Measurements from ENCODE around the gene TSHZ1. TPM values are rescaled to one million over a fixed set of nuclear protein-coding genes. Genes with fewer than 3 reads are reported as not detected.
A peak's percentile ranks its signal among the peaks of the same experiment; 100 is the strongest.

The TSHZ1 gene
- total and polyA plus RNA-seq, 5 donors from 2014 or later, result 1.1 to 16.4 (median 1.5) TPM

- no peak overlapping the region for H3K4me3 Mint-ChIP-seq
- Histone ChIP-seq H3K27me3 (ENCODE audit: control insufficient read depth, insufficient read depth, low read length) (no peaks in the 10 kb centered on the region), H3K27ac (ENCODE audit: insufficient read depth, low read length, poor library complexity, severe bottlenecking) (no peak overlapping the region), H3K9me3 (ENCODE audit: control insufficient read depth in 2 of 2, low read length in 2 of 2) (no peaks in the 10 kb centered on the region), H3K4me1 (ENCODE audit: control insufficient read depth, insufficient read depth, low read length, poor library complexity, severe bottlenecking) (no peaks in the 10 kb centered on the region), H3K4me3 (ENCODE audit: low read depth, low read length) (no peak overlapping the region), H3K36me3 (ENCODE audit: control insufficient read depth, insufficient read depth, low read length) (peaks cover 9% of the 10 kb centered on the region)
- DNase-seq (no peak), ATAC-seq (ENCODE audit: low read depth in 2 of 2) (no peak)
- H3K36me3 Mint-ChIP-seq, result peaks cover 11% of the 10 kb centered on the region
- peaks cover 15 to 38% (median 29%) of the 10 kb centered on the region in 4 donors for H3K4me1 Mint-ChIP-seq
- H3K27me3 Mint-ChIP-seq, result peaks cover 4% of the 10 kb centered on the region
- H3K9me3 Mint-ChIP-seq, result no peaks in the 10 kb centered on the region
- no peak overlapping the region for H3K27ac Mint-ChIP-seq
These were observed 17.1 kb downstream of the TSHZ1 start for GRCh38 chr18:75227535-75228296.

GRCh38 chr18:75228967-75229366 is 18.4 kb downstream of the TSHZ1 start:
- H3K4me3 Mint-ChIP-seq, result no peak overlapping the region
- ATAC-seq (ENCODE audit: low read depth in 2 of 2) (no peak), DNase-seq (no peak)
- H3K27me3 Mint-ChIP-seq, result no peaks in the 10 kb centered on the region
- Histone ChIP-seq H3K36me3 (ENCODE audit: control insufficient read depth, insufficient read depth, low read length) (peaks cover 9% of the 10 kb centered on the region), H3K4me3 (ENCODE audit: low read depth, low read length) (no peak overlapping the region), H3K27me3 (ENCODE audit: control insufficient read depth, insufficient read depth, low read length) (no peaks in the 10 kb centered on the region), H3K27ac (ENCODE audit: insufficient read depth, low read length, poor library complexity, severe bottlenecking) (no peak overlapping the region), H3K9me3 (ENCODE audit: control insufficient read depth in 2 of 2, low read length in 2 of 2) (no peaks in the 10 kb centered on the region), H3K4me1 (ENCODE audit: control insufficient read depth, insufficient read depth, low read length, poor library complexity, severe bottlenecking) (no peaks in the 10 kb centered on the region)
- peaks cover 15 to 36% (median 33%) of the 10 kb centered on the region in 4 donors for H3K4me1 Mint-ChIP-seq
- peaks cover 11% of the 10 kb centered on the region for H3K36me3 Mint-ChIP-seq
- H3K27ac Mint-ChIP-seq, result no peak overlapping the region
- no peaks in the 10 kb centered on the region for H3K9me3 Mint-ChIP-seq

- Histone ChIP-seq H3K27ac (ENCODE audit: insufficient read depth, low read length, poor library complexity, severe bottlenecking) (no peak overlapping the region), H3K4me3 (ENCODE audit: low read depth, low read length) (no peak overlapping the region), H3K9me3 (ENCODE audit: control insufficient read depth in 2 of 2, low read length in 2 of 2) (no peaks in the 10 kb centered on the region), H3K4me1 (ENCODE audit: control insufficient read depth, insufficient read depth, low read length, poor library complexity, severe bottlenecking) (no peaks in the 10 kb centered on the region), H3K27me3 (ENCODE audit: control insufficient read depth, insufficient read depth, low read length) (no peaks in the 10 kb centered on the region), H3K36me3 (ENCODE audit: control insufficient read depth, insufficient read depth, low read length) (peaks cover 9% of the 10 kb centered on the region)
- Mint-ChIP-seq H3K4me3 (no peak overlapping the region), H3K36me3 (peaks cover 8% of the 10 kb centered on the region), H3K4me1 (peaks cover 15 to 38% (median 33%) of the 10 kb centered on the region in 4 donors), H3K27ac (no peak overlapping the region), H3K27me3 (no peaks in the 10 kb centered on the region), H3K9me3 (no peaks in the 10 kb centered on the region)
- DNase-seq (no peak), ATAC-seq (ENCODE audit: low read depth in 2 of 2) (no peak)
These were observed 18.8 kb downstream of the TSHZ1 start for GRCh38 chr18:75229437-75229836.

GRCh38 chr18:75230163-75231052 is 19.8 kb downstream of the TSHZ1 start:
- ATAC-seq (ENCODE audit: low read depth in 2 of 2) (no peak), DNase-seq (no peak)
- no peaks in the 10 kb centered on the region for H3K27me3 Mint-ChIP-seq
- no peak overlapping the region for H3K4me3 Mint-ChIP-seq
- Histone ChIP-seq H3K27ac (ENCODE audit: insufficient read depth, low read length, poor library complexity, severe bottlenecking) (no peak overlapping the region), H3K9me3 (ENCODE audit: control insufficient read depth in 2 of 2, low read length in 2 of 2) (no peaks in the 10 kb centered on the region), H3K4me3 (ENCODE audit: low read depth, low read length) (no peak overlapping the region), H3K4me1 (ENCODE audit: control insufficient read depth, insufficient read depth, low read length, poor library complexity, severe bottlenecking) (no peaks in the 10 kb centered on the region), H3K36me3 (ENCODE audit: control insufficient read depth, insufficient read depth, low read length) (peaks cover 9% of the 10 kb centered on the region), H3K27me3 (ENCODE audit: control insufficient read depth, insufficient read depth, low read length) (no peaks in the 10 kb centered on the region)
- peak overlapping the region in 1 of 3 donors; percentile 56 for H3K27ac Mint-ChIP-seq
- H3K9me3 Mint-ChIP-seq, result no peaks in the 10 kb centered on the region
- H3K36me3 Mint-ChIP-seq, result peaks cover 8% of the 10 kb centered on the region
- peaks cover 15 to 38% (median 32%) of the 10 kb centered on the region in 4 donors for H3K4me1 Mint-ChIP-seq

- H3K36me3 ChIP-seq (ENCODE audit: control insufficient read depth, insufficient read depth, low read length), result peaks cover 9% of the 10 kb centered on the region
- no peak overlapping the region for H3K27ac ChIP-seq (ENCODE audit: insufficient read depth, low read length, poor library complexity, severe bottlenecking)
- H3K27ac Mint-ChIP-seq, result no peak overlapping the region
- DNase-seq, result no peak
- H3K9me3 ChIP-seq (ENCODE audit: control insufficient read depth in 2 of 2, low read length in 2 of 2), result no peaks in the 10 kb centered on the region
- peaks cover 12% of the 10 kb centered on the region for H3K36me3 Mint-ChIP-seq
- H3K9me3 Mint-ChIP-seq, result no peaks in the 10 kb centered on the region
- H3K4me3 ChIP-seq (ENCODE audit: low read depth, low read length), result no peak overlapping the region
- H3K27me3 Mint-ChIP-seq, result no peaks in the 10 kb centered on the region
- no peaks in the 10 kb centered on the region for H3K4me1 ChIP-seq (ENCODE audit: control insufficient read depth, insufficient read depth, low read length, poor library complexity, severe bottlenecking)
- peaks cover 14 to 39% (median 33%) of the 10 kb centered on the region in 4 donors for H3K4me1 Mint-ChIP-seq
- H3K4me3 Mint-ChIP-seq, result no peak overlapping the region
- no peaks in the 10 kb centered on the region for H3K27me3 ChIP-seq (ENCODE audit: control insufficient read depth, insufficient read depth, low read length)
- ATAC-seq (ENCODE audit: low read depth in 2 of 2), result no peak
These were observed 20.4 kb downstream of the TSHZ1 start for GRCh38 chr18:75231053-75231406.

GRCh38 chr18:75234901-75235300 is 24.3 kb downstream of the TSHZ1 start:
- H3K27ac ChIP-seq (ENCODE audit: insufficient read depth, low read length, poor library complexity, severe bottlenecking), result no peak overlapping the region
- no peak for ATAC-seq (ENCODE audit: low read depth in 2 of 2)

GRCh38 chr18:75235896-75236295 is 25.3 kb downstream of the TSHZ1 start:
- no peak overlapping the region for H3K27ac Mint-ChIP-seq
- H3K4me3 Mint-ChIP-seq, result no peak overlapping the region

More at GRCh38 chr18:75234901-75235300, 24.3 kb downstream of the TSHZ1 start:
- Mint-ChIP-seq H3K4me3 (no peak overlapping the region), H3K27me3 (no peaks in the 10 kb centered on the region), H3K36me3 (peaks cover 21% of the 10 kb centered on the region), H3K27ac (no peak overlapping the region), H3K4me1 (peaks cover 4 to 25% (median 17%) of the 10 kb centered on the region in 4 donors), H3K9me3 (no peaks in the 10 kb centered on the region)
- Histone ChIP-seq H3K4me1 (ENCODE audit: control insufficient read depth, insufficient read depth, low read length, poor library complexity, severe bottlenecking) (no peaks in the 10 kb centered on the region), H3K9me3 (ENCODE audit: control insufficient read depth in 2 of 2, low read length in 2 of 2) (no peaks in the 10 kb centered on the region), H3K36me3 (ENCODE audit: control insufficient read depth, insufficient read depth, low read length) (peaks cover 6% of the 10 kb centered on the region), H3K4me3 (ENCODE audit: low read depth, low read length) (no peak overlapping the region), H3K27me3 (ENCODE audit: control insufficient read depth, insufficient read depth, low read length) (no peaks in the 10 kb centered on the region)
- no peak for DNase-seq

More at GRCh38 chr18:75235896-75236295, 25.3 kb downstream of the TSHZ1 start:
- Histone ChIP-seq H3K27ac (ENCODE audit: insufficient read depth, low read length, poor library complexity, severe bottlenecking) (no peak overlapping the region), H3K36me3 (ENCODE audit: control insufficient read depth, insufficient read depth, low read length) (no peaks in the 10 kb centered on the region), H3K4me3 (ENCODE audit: low read depth, low read length) (no peak overlapping the region), H3K4me1 (ENCODE audit: control insufficient read depth, insufficient read depth, low read length, poor library complexity, severe bottlenecking) (no peaks in the 10 kb centered on the region), H3K27me3 (ENCODE audit: control insufficient read depth, insufficient read depth, low read length) (no peaks in the 10 kb centered on the region), H3K9me3 (ENCODE audit: control insufficient read depth in 2 of 2, low read length in 2 of 2) (no peaks in the 10 kb centered on the region)
- Mint-ChIP-seq H3K27me3 (no peaks in the 10 kb centered on the region), H3K4me1 (peaks cover 0 to 25% (median 19%) of the 10 kb centered on the region in 4 donors), H3K9me3 (no peaks in the 10 kb centered on the region), H3K36me3 (peaks cover 15% of the 10 kb centered on the region)
- ATAC-seq (ENCODE audit: low read depth in 2 of 2), result no peak
- no peak for DNase-seq

All from CD4-positive, CD25-positive, alpha-beta regulatory T cell (primary cell).